GM12878 (cell line): ENCODE results near the gene NPAS1. TPM values are rescaled to one million over a fixed set of nuclear protein-coding genes. Genes with fewer than 3 reads are reported as not detected.
A peak's percentile ranks its signal among the peaks of the same experiment; 100 is the strongest.

ENCODE experiments used
- ATAC-seq: fragments of 200-7000 bp; cut with Tn5 transposase; 3 replicates; pipeline ENCODE4 v1.9.1; 2020; ENCODE audit warnings: mild to moderate bottlenecking, moderate library complexity
- BruUV-seq: library from RNA; stranded (reverse); fragments of 400-500 nt; replicated peaks from 2 replicates; lab custom pipeline; 2021; lab: Mats Ljungman, UMichigan
- CTCF ChIA-PET: fragments of 300-600 bp; sonication (Branson Sonifier 250); formaldehyde crosslinking; extraction: SDS; loops from one replicate; lab custom pipeline; 2021; ENCODE audit warnings: inconsistent platforms; lab: Yijun Ruan, JAX
- POLR2A ChIA-PET: fragments of 350-600 bp; formaldehyde crosslinking; extraction: SDS; loops from one replicate; lab custom pipeline; 2021; ENCODE audit warnings: inconsistent platforms; lab: Charles Lee
- RAD21 ChIA-PET: fragments of 300-600 bp; sonication (Branson Sonifier 250); formaldehyde crosslinking; loops from one replicate; lab custom pipeline; 2023; ENCODE audit warnings: antibody characterized with exemption; ENCODE audit not compliant: unreplicated experiment; lab: Charles Lee
- SMC1A ChIA-PET: fragments of 300-600 bp; sonication (Branson Sonifier 250); formaldehyde crosslinking; loops from one replicate; lab custom pipeline; 2023; ENCODE audit not compliant: unreplicated experiment, uncharacterized antibody; lab: Charles Lee
- DNase-seq: peaks from one replicate; pipeline ENCODE4 v3.0.0-alpha.2; 2011; ENCODE audit warnings: low read depth, low spot score
- FAIRE-seq: peaks from 3 replicates; lab custom pipeline; 2011; peaks lifted over from hg19 to GRCh38; lab: Jason Lieb, UNC
- H2AFZ ChIP-seq: 2 replicates; pipeline ENCODE4 v1.6.0; 2011; ENCODE audit warnings: low read depth, low read length, control low read depth; ENCODE audit not compliant: control insufficient read depth
- H3K27ac ChIP-seq: 2 replicates; pipeline ENCODE4 v1.5.1; 2011; ENCODE audit warnings: control low read depth; ENCODE audit not compliant: control insufficient read depth, insufficient read depth
- H3K27me3 ChIP-seq, 2 experiments: replicated peaks in 1 of 2; 2 replicates each; pipeline versions ENCODE4 v1.6.0 to v1.6.1; 2011; ENCODE audit warnings: low read length in 1 of 2; ENCODE audit not compliant: control insufficient read depth in 2 of 2, insufficient read depth in 2 of 2
- H3K36me3 ChIP-seq, 2 experiments: 2 replicates each; pipeline ENCODE4 v1.5.1; 2011; ENCODE audit warnings: low read length in 1 of 2; ENCODE audit not compliant: control insufficient read depth in 2 of 2, insufficient read depth in 2 of 2
- H3K4me1 ChIP-seq: 2 replicates; pipeline ENCODE4 v1.6.1; 2011; ENCODE audit warnings: mild to moderate bottlenecking, low read length, moderate library complexity, mixed read lengths; ENCODE audit not compliant: control insufficient read depth, insufficient read depth
- H3K4me2 ChIP-seq: 2 replicates; pipeline ENCODE4 v1.6.0; 2011; ENCODE audit warnings: control low read depth; ENCODE audit not compliant: control insufficient read depth, insufficient read depth
- H3K4me3 ChIP-seq: fragments of 200-600 bp; sonication (generic); 2 replicates; pipeline ENCODE4 v1.5.1; 2016
- H3K79me2 ChIP-seq: 2 replicates; pipeline ENCODE4 v1.6.0; 2011; ENCODE audit warnings: low read length; ENCODE audit not compliant: control insufficient read depth, insufficient read depth
- H3K9ac ChIP-seq: 2 replicates; pipeline ENCODE4 v1.8.0; 2011; ENCODE audit warnings: low read length, control low read depth, mixed read lengths; ENCODE audit not compliant: control insufficient read depth, insufficient read depth
- H3K9me3 ChIP-seq: replicated peaks from 3 replicates; pipeline ENCODE4 v1.5.1; 2011; ENCODE audit warnings: mild to moderate bottlenecking, low read length; ENCODE audit not compliant: control insufficient read depth, insufficient read depth
- H4K20me1 ChIP-seq: 2 replicates; pipeline ENCODE4 v1.6.0; 2011; ENCODE audit not compliant: control insufficient read depth, insufficient read depth
- CBFB ChIP-seq: IDR thresholded peaks from 2 replicates; pipeline ENCODE4 v1.6.1; 2016; ENCODE audit warnings: antibody characterized with exemption, low read depth
- CBX5 ChIP-seq: sonication (generic); IDR thresholded peaks from 2 replicates; pipeline ENCODE4 v1.6.1; 2016; ENCODE audit warnings: low read depth, moderate library complexity, mild to moderate bottlenecking, inconsistent platforms
- CHD4 ChIP-seq: fragments of 200-600 bp; sonication (generic); IDR thresholded peaks from 2 replicates; pipeline ENCODE4 v1.6.1; 2016; ENCODE audit warnings: mild to moderate bottlenecking
- DPF2 ChIP-seq: fragments of 450-650 bp; IDR thresholded peaks from 2 replicates; pipeline ENCODE4 v1.6.1; 2017; ENCODE audit warnings: mild to moderate bottlenecking
- MEF2B ChIP-seq: fragments of 450-650 bp; IDR thresholded peaks from 2 replicates; pipeline ENCODE4 v1.6.1; 2018; ENCODE audit warnings: mild to moderate bottlenecking, moderate library complexity; ENCODE audit not compliant: partially characterized antibody, poor library complexity, severe bottlenecking
- NFXL1 ChIP-seq: fragments of 450-650 bp; IDR thresholded peaks from 2 replicates; pipeline ENCODE4 v1.6.1; 2017; ENCODE audit warnings: antibody characterized with exemption, mild to moderate bottlenecking, borderline replicate concordance
- SRF ChIP-seq, 2 experiments: IDR thresholded peaks; 2 replicates each; pipeline ENCODE4 v1.6.1; 2011; ENCODE audit warnings: low read depth in 2 of 2, low read length in 2 of 2, mild to moderate bottlenecking in 1 of 2, moderate library complexity in 1 of 2
- SUZ12 ChIP-seq: fragments of 200-600 bp; sonication (generic); IDR thresholded peaks from one replicate; pipeline ENCODE4 v1.6.1; 2018; ENCODE audit warnings: antibody characterized with exemption, mild to moderate bottlenecking; ENCODE audit not compliant: unreplicated experiment
- YBX1 ChIP-seq: fragments of 450-650 bp; IDR thresholded peaks from 2 replicates; pipeline ENCODE4 v1.6.1; 2016; ENCODE audit warnings: antibody characterized with exemption
- ZNF622 ChIP-seq: fragments of 450-650 bp; IDR thresholded peaks from 2 replicates; pipeline ENCODE4 v1.6.1; 2017; ENCODE audit warnings: mild to moderate bottlenecking, inconsistent platforms
- WGBS: methylation state at CpG from one replicate; pipeline ENCODE4 v1.1.6; 2016; ENCODE audit warnings: low lambda C conversion rate; ENCODE audit not compliant: insufficient replicate concordance, insufficient coverage; ENCODE audit errors: missing lambda C conversion rate; 5-methylcytosine and 5-hydroxymethylcytosine counted together
- in situ Hi-C: fragments of 300-500 bp; cut with MboI; formaldehyde crosslinking; loops from 9 replicates; pipeline ENCODE4 v1.14.3; 2018; ENCODE audit warnings: mixed read lengths
- intact Hi-C: fragments of 100-400 bp; cut with micrococcal nuclease; formaldehyde crosslinking; loops from one replicate; pipeline ENCODE4 v1.14.2; 2022; ENCODE audit not compliant: unreplicated experiment
- polyA plus RNA-seq, 11 experiments: library from polyadenylated mRNA; depleted of rRNA in 4 of 11; unstranded in 6 of 11; stranded (reverse) in 5 of 11; fragments of >200 nt; fragmentation: Nextera tagmentation in 4 of 11; fragmentation: Illumina TruSeq in 1 of 11; extraction: Ambion mirVana in 4 of 11; extraction: Trizol in 1 of 11; gene quantifications; 1 replicate in 1 of 11; 2 replicates in 10 of 11; pipeline versions ENCODE4 v1.2.1 to v1.2.3, GENCODE V29; 2011 to 2016; ENCODE audit warnings: inconsistent platforms in 2 of 11, missing spikeins in 2 of 11, low read depth in 1 of 11
- total RNA-seq, 4 experiments: library from RNA; depleted of rRNA in 3 of 4; stranded (reverse); fragments of >200 nt in 3 of 4; fragmentation: Illumina TruSeq in 1 of 4; extraction: Trizol in 1 of 4; gene quantifications; 2 replicates each; pipeline versions ENCODE4 v1.2.1 to v1.2.3, GENCODE V29; 2013 to 2021
- TF ChIP-seq, protein P1 (sequence below): IDR thresholded peaks from 2 replicates; pipeline ENCODE4 v1.6.1; 2012; ENCODE audit warnings: low read length, inconsistent platforms
- TF ChIP-seq, protein P2 (sequence below): fragments of 450-650 bp; IDR thresholded peaks from 2 replicates; pipeline ENCODE4 v1.6.1; 2017; ENCODE audit warnings: borderline replicate concordance
- TF ChIP-seq, protein P3 (sequence below): IDR thresholded peaks from 2 replicates; pipeline ENCODE4 v1.6.1; 2011; ENCODE audit warnings: mild to moderate bottlenecking, low read depth, low read length, moderate library complexity; ENCODE audit not compliant: insufficient replicate concordance

The NPAS1 gene
- total and polyA plus RNA-seq, 10 of the 15 experiments (the other 5 are each of a cell fraction or from before 2014, with no cell fraction given), result 0.14 to 0.72 (median 0.28) TPM; not detected in 3

DNA sequence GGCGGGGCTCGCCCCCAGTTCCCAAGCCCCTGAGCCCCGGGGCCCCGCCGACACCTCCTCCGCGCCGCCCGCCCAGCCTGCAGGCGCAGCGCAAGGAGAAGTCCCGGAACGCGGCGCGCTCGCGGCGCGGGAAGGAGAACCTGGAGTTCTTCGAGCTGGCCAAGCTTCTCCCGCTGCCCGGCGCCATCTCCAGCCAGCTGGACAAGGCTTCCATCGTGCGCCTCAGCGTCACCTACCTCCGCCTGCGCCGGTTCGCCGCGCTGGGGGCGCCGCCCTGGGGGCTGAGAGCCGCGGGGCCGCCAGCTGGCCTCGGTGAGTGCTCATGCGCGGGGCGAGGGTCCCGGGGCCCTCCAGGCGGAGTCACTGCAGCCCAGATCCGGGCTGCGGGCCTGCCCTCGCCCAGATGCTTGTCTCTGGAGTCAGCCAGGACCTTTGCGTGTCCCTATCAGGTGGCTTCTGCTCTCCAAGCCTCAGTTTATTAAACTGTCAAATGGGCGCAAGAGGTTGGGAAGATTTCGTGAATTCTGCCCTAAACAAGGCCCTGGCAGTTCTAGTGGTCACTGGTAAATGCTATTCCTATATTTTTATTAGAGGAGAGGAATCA lies 2.0 kb downstream of the NPAS1 start:
- Histone ChIP-seq H3K27ac (no peak overlapping the region), H3K27me3 (peaks cover 14 to 32% of the 10 kb centered on the region in 2 experiments), H2AFZ (no peak overlapping the region), H3K9me3 (no peaks in the 10 kb centered on the region), H3K79me2 (no peaks in the 10 kb centered on the region), H3K4me3 (no peak overlapping the region), H3K4me1 (no peaks in the 10 kb centered on the region), H4K20me1 (peaks cover 3% of the 10 kb centered on the region; the same call in 1 of the 2 replicates), H3K36me3 (no peaks in the 10 kb centered on the region), H3K4me2 (peak overlapping the region; percentile 25), H3K9ac (no peak overlapping the region)
- no TSS peak for BruUV-seq
- intact Hi-C loops, result no loop called here
- POLR2A ChIA-PET, result no interaction called here
- in situ Hi-C loops, result no loop called here
- no peak for DNase-seq
- SMC1A ChIA-PET, result no interaction called here
- CTCF ChIA-PET, result interaction anchor here (1.3 to 2.0 kb wide), 2 partner anchors 8 to 15 kb away, joined by 3 to 11 read pairs; no protein-coding TSS in a partner anchor
- no peak for ATAC-seq
- FAIRE-seq, result no peak
- no peak for TF ChIP-seq NFXL1
- peak; percentile 91 for TF ChIP-seq SUZ12
- TF ChIP-seq, protein P1, sequence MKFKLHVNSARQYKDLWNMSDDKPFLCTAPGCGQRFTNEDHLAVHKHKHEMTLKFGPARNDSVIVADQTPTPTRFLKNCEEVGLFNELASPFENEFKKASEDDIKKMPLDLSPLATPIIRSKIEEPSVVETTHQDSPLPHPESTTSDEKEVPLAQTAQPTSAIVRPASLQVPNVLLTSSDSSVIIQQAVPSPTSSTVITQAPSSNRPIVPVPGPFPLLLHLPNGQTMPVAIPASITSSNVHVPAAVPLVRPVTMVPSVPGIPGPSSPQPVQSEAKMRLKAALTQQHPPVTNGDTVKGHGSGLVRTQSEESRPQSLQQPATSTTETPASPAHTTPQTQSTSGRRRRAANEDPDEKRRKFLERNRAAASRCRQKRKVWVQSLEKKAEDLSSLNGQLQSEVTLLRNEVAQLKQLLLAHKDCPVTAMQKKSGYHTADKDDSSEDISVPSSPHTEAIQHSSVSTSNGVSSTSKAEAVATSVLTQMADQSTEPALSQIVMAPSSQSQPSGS, result no peak
- no peak for TF ChIP-seq MEF2B
- RAD21 ChIA-PET, result no interaction called here
- 12% methylated on average over 37 of the region's 50 CpGs for WGBS

DNA sequence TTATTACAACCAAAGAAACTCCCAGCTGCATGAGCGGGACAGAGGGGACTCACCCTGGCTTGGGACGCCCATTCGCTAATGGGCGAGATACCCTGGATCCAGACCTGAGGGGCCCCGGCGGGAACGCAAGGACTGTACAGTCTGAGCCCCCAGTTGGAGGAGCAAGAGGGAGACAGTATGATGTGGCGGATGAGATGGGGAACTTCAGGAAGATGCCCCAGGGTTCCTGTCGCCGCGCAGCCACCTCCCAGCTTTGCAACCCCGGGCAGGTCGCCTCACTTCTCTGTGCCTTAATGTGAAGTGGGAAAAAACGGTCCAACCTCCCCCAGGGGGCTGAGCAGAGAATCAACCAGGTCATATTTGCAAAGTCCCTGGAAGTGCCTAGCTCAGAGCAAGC lies 2.5 kb downstream of the NPAS1 start:
- ChIA-PET POLR2A (no interaction called here), SMC1A (no interaction called here)
- no peak for ATAC-seq
- no peak for TF ChIP-seq CBX5
- no peak for TF ChIP-seq ZNF622
- TF ChIP-seq, protein P2, sequence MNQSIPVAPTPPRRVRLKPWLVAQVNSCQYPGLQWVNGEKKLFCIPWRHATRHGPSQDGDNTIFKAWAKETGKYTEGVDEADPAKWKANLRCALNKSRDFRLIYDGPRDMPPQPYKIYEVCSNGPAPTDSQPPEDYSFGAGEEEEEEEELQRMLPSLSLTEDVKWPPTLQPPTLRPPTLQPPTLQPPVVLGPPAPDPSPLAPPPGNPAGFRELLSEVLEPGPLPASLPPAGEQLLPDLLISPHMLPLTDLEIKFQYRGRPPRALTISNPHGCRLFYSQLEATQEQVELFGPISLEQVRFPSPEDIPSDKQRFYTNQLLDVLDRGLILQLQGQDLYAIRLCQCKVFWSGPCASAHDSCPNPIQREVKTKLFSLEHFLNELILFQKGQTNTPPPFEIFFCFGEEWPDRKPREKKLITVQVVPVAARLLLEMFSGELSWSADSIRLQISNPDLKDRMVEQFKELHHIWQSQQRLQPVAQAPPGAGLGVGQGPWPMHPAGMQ, result no peak
- TF ChIP-seq, protein P3, sequence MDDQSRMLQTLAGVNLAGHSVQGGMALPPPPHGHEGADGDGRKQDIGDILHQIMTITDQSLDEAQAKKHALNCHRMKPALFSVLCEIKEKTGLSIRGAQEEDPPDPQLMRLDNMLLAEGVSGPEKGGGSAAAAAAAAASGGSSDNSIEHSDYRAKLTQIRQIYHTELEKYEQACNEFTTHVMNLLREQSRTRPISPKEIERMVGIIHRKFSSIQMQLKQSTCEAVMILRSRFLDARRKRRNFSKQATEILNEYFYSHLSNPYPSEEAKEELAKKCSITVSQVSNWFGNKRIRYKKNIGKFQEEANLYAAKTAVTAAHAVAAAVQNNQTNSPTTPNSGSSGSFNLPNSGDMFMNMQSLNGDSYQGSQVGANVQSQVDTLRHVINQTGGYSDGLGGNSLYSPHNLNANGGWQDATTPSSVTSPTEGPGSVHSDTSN, result no peak
- no peak for TF ChIP-seq YBX1
- no peak for TF ChIP-seq CBFB
- no peak for TF ChIP-seq DPF2
- no peak for TF ChIP-seq SRF (IDR thresholded peaks at IDR 0.05; ENCODE audit: low read depth in 2 of 2, low read length in 2 of 2)
- no peak for TF ChIP-seq CHD4

More for the DNA sequence above, 2.5 kb downstream of the NPAS1 start:
- intact Hi-C loops, result no loop called here
- Histone ChIP-seq H3K9me3 (no peaks in the 10 kb centered on the region), H3K4me2 (no peak overlapping the region), H4K20me1 (peaks cover 3% of the 10 kb centered on the region; the same call in 1 of the 2 replicates), H3K9ac (no peak overlapping the region), H3K36me3 (no peaks in the 10 kb centered on the region), H3K27ac (no peak overlapping the region), H3K27me3 (peaks cover 16 to 32% of the 10 kb centered on the region in 2 experiments), H3K4me1 (no peaks in the 10 kb centered on the region), H3K79me2 (no peaks in the 10 kb centered on the region), H2AFZ (no peak overlapping the region), H3K4me3 (no peak overlapping the region)
- 80% methylated on average over 14 of the region's 14 CpGs for WGBS
- FAIRE-seq, result no peak
- ChIA-PET CTCF (interaction anchor here (1.3 to 2.0 kb wide), 2 partner anchors 9 to 14 kb away, joined by 3 to 11 read pairs; no protein-coding TSS in a partner anchor), RAD21 (no interaction called here)
- DNase-seq, result no peak
- BruUV-seq, result no TSS peak
- in situ Hi-C loops, result no loop called here
